ENCODE data around the gene TMPRSS13.
"Not testable (repeated sequence)": the region's sequence is repeated elsewhere in the genome, so short reads cannot be mapped to it uniquely, and the experiment has no call there.

TMPRSS13 gene

DNA sequence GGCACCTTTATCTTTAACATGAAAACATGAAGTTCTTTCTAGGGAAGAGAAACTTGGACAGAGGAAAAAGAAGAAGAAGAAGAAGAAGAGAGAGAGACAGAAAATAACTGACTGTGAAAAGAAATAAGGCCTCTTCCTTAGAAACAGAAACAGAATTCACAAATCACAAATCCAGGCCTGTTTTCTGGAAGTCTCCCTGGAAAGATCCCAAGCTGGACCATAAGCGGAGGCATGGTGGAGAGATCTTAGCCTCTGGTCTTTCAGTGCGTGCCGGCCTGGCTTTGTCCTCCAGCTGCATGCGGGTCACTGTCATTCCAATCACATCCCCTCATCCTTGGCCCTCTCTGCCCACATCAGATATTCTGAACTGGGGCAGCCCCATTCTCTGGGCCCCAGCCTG is 59.6 kb downstream of the TMPRSS13 start:
- no peak for DNase-seq

DNA sequence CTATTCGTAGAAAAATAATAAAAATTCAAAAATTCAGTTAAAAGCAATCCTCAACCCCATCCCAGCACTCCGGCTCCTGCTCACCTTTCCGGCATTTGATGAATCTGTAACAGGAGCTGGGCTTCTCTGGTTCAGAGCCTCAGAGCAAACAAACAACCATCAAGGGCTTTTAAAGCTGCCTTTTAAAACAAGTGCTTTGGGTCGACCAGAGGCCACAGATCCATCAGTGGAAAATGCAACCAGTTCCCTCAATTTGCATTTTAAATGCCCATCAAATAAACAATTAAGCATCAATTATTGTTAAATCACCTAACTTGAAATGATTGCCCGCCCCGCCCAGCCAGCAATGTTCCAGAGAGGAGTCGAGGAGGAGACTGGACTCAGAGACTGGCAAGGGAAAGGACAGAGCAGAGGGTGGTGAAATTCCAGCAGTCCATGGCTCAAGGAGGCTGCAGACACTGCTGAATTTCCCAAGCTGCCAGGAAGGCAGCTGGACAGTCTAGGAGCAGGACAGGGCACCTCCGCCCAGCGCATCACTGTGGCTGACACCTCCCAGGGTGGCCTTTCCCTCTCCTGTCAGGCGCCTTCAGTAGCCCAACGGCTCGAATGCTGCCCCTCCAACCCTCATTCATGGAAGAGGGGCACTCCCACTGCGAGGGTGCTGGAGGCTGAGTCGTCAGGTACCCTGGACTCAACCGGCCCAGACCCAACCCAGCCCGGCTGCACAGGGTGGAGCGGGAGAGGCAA is 60.2 kb downstream of the TMPRSS13 start:
- DNase-seq, result no peak

DNA sequence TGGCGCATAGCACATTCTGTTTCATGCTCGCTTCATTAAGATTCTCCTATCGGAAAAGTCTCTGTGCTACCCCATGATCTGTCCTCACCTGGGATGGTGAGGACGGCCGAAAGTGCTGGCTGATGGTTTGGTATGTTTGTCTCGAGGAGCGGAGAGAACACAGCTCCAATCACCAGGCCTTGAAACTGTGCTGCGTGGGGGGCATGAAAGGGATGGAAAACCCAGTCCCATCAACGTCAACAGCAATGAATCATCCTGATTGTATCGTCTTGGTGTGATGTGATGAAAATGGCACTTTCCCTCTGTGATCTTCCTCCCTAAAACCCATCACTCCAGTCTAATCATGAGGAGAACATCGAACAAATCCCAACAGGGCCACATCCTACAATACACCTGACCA is 61.1 kb downstream of the TMPRSS13 start:
- DNase-seq, result no peak

DNA sequence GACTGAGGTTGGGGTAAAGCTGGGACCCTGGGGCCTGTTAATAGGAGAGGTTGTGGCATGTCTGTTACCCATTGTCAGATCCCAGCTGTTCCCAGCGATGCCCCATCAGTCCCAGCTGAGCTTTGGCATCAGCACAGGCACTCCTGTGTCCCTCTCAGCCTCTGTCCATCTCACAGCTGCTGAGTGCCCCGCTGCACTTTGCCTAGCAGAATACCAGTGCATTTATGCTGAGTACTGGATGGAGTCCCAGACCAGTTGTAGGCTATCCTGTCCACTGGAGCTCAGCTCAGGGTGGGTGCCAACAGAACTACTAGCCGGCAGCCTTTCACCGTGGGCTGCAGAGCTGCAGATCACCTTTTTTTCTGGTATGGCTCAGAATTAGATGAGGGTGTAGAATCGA is 62.7 kb downstream of the TMPRSS13 start:
- DNase-seq, result no peak

DNA sequence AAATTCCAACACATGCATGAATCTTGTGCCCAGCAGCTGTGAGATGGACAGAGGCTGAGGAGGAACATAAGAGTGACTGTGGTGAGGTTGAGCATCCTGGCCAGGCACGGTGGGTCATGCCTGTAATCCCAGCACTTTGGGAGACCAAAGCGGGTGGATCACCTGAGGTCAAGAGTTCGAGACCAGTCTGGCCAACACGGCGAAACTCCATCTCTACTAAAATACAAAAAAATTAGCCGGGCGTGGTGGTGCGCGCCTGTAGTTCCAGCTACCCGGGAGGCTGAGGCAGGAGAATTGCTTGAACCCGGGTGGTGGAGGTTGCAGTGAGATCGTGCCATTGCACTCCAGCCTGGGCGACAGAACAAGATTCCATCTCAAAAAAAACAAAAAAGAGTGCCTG is 63.7 kb downstream of the TMPRSS13 start:
- not testable (repeated sequence) for DNase-seq

DNA sequence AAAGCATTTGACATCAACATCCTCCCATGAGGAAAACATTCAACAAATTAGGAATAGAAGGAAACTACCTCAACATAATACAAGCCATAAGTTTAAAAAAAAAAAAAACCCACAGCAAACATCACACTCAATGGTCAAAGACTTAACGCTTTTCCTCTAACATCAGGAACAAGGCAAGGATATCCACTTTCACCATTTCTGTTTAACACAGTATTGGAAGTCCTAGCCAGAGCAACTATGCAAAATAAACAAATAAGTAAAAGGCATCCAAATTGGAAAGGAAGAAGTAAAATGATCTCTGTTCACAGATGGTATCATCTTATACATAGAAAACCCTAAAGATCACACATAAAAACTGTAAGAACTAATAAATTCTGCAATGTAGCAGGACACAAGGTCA is 65.8 kb downstream of the TMPRSS13 start:
- DNase-seq, result no peak

DNA sequence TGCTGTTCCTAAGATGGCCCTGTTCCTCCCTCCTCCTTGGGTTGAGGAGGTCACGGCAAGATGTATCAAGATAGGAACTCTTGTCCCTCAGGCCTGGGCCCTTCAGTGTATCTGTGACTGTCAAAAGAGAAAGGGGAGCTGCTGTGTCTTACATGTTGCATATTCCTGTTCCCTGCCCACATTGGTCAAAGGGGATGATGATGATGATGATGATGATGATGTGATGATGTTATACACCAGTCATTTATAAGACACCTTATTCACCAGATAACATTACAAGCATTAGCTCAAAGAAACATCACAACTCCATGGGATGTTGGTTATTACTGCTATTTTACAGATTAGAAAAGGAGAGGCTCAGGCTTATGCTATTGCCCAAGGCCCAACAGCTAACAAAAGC is 66.4 kb downstream of the TMPRSS13 start:
- DNase-seq, result no peak

DNA sequence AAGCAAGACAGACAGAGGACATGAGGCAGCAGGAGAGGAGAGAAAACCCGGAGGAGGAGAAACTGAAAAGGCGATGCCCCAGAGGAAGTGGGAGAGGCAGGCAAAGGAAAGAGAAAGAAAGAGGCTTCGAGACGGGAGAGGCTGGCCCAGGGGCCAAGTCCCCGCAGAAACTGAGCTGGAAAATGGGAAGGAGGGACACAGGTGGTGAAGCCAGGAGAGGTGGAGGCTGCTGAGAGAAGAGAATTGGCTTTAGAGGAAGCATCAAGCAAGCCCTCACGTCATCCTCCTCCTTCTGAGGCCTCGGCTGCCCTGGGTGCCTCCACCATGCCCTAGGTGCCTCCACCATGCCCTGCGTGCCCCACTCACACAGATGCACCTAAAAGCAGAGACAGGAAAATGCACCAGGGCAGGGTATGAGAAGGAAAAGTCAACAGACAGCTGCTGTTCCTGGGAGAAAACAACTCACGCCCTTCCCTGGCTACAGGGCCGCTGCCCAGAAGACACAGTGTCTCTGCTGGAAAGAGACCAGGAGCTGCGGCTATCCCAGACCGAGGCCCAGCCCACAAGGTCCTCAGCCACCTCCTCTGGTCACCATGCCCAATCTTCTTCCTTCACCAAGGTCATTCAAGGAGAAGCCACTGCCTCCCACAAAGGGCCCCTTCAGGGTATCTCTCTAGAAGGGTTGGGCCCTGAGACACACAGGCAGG is 67.0 kb downstream of the TMPRSS13 start:
- no peak for DNase-seq

DNA sequence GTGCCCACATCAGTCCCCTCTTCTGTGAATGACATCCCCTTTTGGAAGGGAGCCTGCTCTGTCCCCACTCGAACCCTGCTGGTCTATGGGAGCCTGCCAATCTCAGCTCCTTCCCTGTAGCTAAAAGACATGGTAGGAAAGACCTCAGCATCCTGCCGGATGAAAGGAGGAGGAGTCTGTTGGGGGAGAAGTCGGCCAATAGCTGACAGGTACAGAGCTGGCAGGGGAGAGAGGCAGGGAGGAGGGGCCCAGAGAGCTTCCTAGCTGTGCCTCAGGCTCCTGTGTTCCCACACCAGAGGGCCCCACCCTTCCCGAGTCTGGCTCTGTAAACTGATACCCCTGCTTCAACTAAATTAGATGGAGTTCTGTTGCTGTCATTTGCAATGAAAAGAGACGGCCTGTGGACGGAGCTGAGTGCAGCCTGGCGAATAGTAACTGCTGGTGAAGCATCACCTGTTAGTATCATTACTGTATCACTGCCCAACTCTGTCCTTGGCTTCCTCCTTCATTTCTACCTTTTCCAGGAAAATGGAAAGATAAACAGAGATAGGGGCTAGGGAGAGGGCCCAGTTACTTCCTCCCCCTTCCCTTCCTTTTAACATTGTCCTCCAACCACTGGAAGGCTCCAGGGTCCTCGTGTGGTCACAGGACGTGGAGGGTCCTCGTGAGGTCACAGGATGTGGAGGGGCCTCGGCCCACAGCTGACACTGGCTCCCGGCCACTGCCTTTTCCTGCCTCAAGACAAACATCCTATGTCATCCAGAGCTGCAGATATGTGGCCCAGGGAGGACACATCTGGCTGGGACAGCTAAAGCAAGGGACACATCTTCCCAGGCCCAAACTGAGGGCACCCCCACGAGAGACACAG is 67.8 kb downstream of the TMPRSS13 start:
- no peak for DNase-seq

DNA sequence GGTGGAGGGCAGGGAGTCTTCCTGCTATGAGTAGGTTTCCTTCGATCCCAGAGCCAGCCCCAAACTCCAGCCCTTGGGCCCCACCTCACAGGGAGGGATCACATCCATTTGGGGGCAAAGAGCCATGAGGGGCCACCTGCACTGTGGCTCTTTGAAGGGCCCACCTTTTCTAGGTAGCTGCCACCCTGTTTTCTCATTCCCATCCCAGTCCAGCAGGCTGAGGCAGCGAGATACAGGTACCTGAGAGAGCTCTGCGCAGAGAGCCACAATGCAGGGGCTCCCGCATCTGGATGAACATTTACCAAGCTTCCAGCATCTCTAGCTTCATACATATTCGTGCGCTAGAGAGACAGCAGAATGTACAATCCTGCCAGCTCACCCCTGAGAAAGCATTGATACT is 69.1 kb downstream of the TMPRSS13 start:
- DNase-seq, result no peak

DNA sequence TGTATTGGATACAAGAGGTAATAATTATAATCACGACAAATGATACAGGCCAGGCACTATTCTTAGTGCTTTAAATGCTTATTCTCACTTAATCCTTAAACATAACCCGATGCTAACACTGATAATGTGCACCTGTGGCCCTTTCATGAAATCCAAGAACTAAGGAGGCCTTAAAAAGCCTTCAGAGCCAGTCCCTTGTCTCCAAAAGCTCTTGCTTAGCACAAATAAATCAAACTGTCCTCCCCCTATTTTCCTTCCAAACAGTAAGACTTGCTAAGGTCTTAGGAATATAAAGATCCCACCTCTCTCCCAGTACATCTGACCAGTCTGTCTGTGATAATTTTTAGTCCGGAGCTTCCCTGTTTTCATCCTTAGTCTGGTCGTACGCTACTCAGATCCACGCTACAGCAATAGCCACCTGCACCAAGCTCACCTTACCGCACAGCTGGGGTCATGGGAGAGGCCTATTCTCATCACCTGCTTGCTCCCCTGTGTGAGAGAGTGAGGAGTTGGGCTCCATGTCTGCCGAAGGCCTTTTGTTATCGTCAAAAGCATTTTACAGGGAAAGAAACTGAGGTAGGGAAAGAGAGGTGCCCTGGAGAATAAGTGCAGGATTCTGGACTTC is 69.6 kb downstream of the TMPRSS13 start:
- no peak for DNase-seq

DNA sequence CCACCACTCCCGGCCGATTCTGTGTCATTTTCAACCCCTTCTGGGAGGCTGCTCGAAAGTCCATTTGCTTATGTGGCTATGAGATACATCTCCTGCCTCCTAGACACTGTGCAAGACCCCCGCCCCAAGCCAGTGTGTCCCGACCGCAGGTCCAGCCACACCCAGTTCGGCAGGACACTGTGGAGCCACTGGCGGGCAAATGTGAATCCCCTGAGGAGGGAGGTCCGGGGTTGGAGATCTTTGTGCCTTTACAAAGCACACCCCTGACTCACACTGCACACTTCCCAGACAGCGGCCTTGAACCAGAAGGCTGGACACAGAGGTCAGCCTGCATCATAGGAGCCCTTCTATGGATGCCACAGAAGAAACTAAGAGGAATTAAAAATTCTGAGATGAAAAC is 70.1 kb downstream of the TMPRSS13 start:
- DNase-seq, result no peak

DNA sequence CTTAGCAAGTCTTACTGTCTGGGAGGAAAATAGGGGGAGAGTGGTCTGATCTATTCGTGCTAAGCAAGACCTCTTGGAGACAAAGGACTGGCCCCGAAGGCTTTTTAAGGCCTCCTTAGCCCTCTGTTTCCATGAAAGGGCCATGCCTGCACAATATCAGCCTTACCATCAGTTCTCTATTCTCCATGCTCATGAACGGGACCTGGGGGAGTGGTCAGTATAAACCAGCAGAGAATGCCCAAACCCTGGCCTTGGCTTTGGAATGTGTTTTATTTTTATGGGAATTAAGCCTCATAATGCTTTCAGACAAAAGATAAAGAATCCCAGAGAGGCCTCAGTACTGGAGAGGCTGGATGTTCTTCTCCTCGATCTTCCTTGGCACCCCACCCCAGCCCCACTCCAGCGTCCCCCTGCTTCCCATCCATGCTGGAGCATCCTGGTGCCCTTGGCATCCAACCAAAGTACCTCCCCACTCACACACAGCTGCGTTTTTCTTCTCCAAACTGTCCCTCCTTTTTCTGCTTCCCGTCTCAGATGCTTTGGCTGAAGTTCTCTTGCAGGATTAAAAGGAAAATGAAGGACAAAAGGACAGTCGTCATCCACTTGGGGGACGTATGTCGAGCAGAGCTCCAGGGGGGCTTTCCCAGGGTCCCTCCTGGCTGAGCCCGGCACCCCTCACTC is 71.3 kb downstream of the TMPRSS13 start:
- no peak for DNase-seq

DNA sequence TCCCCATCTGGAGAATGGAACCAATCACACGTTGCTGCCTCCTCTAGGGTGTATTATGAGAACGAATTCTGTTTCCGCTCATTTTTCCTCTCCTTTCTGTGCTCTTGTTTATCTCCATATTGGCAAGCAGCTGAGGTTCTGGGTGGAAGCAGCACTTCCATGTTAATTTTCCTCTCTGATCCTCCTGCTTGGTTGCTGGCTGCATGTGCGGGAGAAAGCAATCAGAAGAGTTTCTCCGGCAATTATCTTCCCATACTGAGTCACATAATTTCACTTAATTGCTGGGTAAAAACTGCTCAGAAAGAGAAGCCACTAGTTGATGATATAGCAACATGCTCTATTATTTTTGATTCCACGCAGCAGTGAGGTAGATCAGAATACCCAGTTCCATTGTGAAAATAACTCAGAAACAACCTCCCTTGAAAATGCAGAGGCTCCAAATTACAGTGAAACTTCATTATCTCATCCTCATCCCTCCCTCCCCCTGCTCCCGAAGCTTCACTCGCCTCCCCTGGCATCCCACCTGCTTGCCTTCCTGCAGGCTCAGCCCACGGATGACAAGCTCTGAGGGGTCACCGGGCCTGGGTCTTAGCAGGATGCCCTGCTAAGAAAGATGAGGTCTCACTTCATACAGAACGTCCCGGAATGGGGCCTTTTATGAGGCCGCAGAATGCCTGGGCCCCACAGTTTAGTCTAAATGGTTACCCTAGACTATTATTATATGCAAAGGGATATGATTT is 73.1 kb downstream of the TMPRSS13 start:
- DNase-seq, result no peak

DNA sequence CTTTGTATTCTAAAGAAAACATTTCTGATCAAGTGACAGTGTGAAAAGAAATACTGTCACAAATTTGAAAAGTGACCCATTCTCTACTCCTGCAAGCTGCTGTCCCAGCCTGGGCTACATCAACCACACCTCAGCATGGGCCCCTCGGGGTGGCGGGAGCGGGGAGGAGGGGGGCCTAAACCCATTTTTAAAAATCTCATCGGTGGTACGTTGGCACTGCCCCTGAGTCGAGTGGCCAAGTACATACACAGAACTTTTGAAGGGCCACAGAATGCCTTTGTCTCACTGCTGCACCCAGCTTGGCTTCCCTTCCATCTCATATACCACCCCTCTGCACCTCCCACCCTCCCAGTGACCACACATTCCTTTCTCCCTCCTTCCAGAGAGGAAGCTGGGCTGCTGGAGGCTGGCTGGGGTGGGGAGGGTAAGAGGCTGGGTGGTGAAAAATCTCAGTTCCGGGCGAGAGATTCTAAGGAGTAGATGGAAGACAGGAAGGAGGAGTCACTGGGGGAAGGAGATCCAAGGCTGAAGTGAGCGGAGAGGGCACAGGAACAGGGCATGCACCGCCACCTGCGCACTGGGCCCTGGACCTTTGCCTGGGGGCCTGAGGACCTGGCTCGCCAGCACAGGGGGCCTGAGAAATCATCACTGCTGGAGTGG is 73.9 kb downstream of the TMPRSS13 start:
- DNase-seq, result no peak

DNA sequence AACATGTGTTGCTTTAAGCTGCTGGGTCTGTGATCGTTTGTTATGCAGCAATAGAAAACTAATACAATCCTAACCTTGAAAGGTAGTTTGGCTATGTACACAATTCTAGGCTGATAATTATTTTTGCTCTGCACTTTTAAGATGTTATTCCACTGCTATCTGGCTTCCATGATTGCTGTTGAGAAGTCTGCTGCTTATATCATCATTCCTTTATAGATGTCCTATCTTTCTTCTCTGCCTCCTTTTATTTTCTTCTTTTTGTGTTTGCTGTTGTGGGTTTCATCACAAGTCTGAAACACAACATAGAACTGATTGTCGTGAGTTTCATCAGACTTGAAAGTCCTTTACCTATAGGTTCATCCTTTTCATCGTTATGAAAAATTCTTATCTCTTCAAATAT is 76.9 kb downstream of the TMPRSS13 start:
- no peak for DNase-seq

DNA sequence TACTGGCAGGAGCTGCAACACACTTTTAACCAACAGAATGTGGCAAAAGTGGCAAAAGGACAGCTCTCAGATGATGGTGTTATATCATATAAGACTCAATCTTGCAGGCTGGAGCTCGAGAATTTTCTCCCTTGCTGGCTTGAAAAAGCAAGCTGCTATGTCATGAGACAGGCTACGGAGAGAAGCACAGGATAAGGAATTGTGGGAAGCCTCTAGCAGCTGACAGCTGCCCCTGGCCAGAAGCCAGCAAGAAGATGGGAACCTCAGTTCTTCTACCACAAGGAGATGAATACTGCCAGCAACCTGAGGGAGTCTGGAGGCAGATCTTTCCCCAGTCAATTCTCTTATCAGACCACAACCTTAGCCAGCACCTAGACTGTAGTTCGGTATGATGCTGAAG is 77.3 kb downstream of the TMPRSS13 start:
- no peak for DNase-seq

DNA sequence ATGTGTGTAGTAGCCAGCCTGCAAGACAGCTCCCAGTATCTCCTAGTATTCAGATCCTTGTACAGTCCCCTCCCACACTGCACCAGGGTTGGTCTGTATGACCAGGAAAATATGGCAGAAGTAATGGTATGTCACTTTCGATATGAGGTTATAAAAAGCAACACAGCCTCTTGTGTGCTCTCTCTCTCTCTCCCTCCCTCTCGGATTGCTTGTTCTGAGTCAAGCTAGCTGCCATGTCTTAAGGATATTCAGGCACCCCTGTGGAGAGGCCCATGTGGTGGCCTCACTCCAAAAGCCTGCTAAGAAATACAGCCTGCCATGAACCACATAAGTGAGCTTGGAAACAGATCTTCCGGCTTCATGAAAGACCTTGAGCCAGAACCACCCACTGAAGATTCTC is 78.1 kb downstream of the TMPRSS13 start:
- no peak for DNase-seq

Measured in activated CD4-positive, CD25-positive, alpha-beta regulatory T cell (primary cell).